OCI-LY7 (cell line): Measurements from ENCODE around the gene BACE1.

Source experiments
- CTCF ChIP-seq: fragments of 200-600 bp; sonication (generic); conservative IDR thresholded peaks from 2 replicates; pipeline ENCODE4 v1.5.1; 2014; ENCODE audit warnings: mild to moderate bottlenecking, antibody characterized with exemption, low read length, moderate library complexity, mixed read lengths
- EZH2phosphoT487 ChIP-seq: fragments of 200-600 bp; sonication (generic); IDR thresholded peaks from 2 replicates; pipeline ENCODE4 v1.6.1; 2018; ENCODE audit warnings: low read depth, borderline replicate concordance, mild to moderate bottlenecking, mixed run types, antibody characterized with exemption, low read length, moderate library complexity, mixed read lengths

- TF ChIP-seq CTCF (no peak), EZH2phosphoT487 (no peak)
Measured at GRCh38 chr11:117303646-117304315, 12.3 kb downstream of the BACE1 start.
